HG03442 (cell line): Measurements from ENCODE around the gene COX7B2.

Experiments
- ATAC-seq: cut with Tn5 transposase; IDR thresholded peaks from one replicate; pipeline ENCODE4 v1.9.1; 2021; ENCODE audit warnings: mild to moderate bottlenecking, moderate library complexity; ENCODE audit not compliant: unreplicated experiment

The COX7B2 gene

DNA sequence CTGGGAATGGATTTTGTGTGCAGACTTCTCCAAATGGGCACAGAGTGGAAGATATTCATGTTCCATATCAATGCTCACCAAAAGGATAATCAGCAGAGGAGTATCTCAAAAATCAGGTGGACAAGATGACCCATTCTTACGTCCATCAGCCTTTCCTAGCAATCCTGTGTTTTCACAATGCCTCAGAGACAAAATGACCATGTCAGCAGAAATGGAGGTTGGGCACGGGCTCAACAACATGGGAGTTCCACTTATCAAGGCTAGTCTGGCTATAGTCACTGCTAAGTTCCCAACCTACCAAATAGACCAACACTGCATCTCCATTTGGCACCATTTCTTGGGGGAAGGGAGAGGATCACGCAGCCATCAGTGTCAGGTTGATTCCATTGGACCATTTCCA is 179.0 kb downstream of the COX7B2 start:
- no peak for ATAC-seq

DNA sequence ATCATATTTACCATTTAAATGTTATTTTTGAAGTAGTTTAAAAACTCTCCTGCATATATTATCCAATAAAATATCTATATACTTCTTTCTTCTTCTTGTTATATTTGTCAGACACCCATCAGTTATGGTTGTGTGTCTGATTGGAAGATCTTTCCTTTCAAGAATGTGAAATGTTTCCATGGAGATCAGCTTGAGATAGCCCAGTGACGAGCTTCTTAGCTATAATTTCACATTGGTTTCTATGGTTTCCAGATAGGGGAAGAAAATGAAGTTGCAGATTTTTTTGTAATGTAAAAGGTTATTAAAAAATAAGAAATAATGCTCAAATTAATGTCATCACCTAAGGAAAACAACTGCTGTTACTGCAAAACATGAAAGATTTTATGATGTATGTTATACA is 189.0 kb downstream of the COX7B2 start:
- ATAC-seq: no peak

DNA sequence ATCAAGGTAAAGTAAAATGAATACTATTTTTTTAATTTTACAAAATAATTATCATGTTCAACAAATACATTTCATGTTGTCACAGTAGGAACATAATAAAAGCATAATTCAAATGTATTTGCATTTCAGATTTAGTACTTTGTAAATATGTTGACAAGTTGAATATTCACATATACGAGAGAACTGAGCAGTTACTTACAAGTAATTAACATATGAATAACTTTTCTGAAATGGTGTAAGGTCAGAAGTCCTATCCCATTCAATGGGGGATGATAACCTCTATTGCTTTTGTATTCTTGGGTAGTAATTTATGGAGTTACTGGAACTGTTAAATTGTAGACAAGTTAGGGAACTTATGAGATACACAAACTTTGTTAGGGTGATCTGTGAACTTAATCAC is 191.1 kb downstream of the COX7B2 start:
- ATAC-seq: no peak

DNA sequence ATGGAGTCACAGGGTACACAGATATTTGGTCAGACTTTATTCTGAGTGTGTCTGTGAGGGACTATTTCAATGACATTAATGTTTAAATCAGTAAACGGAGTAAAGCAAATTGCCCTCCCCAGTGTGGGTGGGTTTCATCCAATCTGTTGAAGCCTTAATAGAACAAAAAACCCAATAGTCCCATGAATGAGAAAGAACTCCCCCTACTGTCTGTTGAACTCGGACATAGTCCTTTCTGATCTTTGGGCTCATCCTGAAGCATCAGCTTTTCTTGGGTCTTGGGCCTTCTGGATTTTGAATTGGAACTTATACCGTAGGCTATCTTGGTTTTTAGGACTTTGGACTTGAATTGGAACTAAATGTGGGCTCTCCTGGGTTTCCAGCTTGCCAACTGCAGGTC is 193.6 kb downstream of the COX7B2 start:
- no peak for ATAC-seq

DNA sequence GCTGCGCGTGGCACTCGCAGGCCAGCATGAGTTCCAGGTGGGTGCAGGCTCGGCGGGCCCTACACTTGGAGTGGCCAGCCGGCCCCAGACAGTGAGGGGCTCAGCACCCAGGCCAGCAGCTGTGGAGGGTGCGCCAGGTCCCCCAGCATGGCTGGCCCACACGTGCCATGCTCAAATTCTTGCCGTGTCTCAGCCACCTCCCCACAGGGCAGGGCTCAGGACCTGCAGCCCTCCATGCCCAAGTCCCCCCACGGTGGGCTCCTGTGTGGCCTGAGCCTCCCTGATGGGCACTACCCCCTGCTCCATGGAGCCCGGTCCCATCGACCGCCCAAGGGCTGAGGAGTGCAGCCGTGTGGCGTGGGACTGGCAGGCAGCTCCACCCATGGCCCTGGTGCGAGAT is 210.2 kb downstream of the COX7B2 start:
- no peak for ATAC-seq
